ENCODE measurements around the gene SNAP29.
"Not testable (repeated sequence)": the region's sequence is repeated elsewhere in the genome, so short reads cannot be mapped to it uniquely, and the experiment has no call there.

Gene SNAP29

GRCh38 chr22:20931126-20931654, 72.4 kb downstream of the SNAP29 start:
- H3K27ac ChIP-seq: no peak overlapping the region
- TF ChIP-seq, protein P1, sequence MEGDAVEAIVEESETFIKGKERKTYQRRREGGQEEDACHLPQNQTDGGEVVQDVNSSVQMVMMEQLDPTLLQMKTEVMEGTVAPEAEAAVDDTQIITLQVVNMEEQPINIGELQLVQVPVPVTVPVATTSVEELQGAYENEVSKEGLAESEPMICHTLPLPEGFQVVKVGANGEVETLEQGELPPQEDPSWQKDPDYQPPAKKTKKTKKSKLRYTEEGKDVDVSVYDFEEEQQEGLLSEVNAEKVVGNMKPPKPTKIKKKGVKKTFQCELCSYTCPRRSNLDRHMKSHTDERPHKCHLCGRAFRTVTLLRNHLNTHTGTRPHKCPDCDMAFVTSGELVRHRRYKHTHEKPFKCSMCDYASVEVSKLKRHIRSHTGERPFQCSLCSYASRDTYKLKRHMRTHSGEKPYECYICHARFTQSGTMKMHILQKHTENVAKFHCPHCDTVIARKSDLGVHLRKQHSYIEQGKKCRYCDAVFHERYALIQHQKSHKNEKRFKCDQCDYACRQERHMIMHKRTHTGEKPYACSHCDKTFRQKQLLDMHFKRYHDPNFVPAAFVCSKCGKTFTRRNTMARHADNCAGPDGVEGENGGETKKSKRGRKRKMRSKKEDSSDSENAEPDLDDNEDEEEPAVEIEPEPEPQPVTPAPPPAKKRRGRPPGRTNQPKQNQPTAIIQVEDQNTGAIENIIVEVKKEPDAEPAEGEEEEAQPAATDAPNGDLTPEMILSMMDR (IDR thresholded peaks at IDR 0.05): no peak
- TF ChIP-seq ZFX (IDR thresholded peaks at IDR 0.05; ENCODE audit: borderline replicate concordance): no peak

- no peak for TF ChIP-seq ZFX (IDR thresholded peaks at IDR 0.05; ENCODE audit: borderline replicate concordance)
- TF ChIP-seq, protein P1 (IDR thresholded peaks at IDR 0.05): no peak
- no peak overlapping the region for H3K27ac ChIP-seq
Observed at GRCh38 chr22:20933910-20934309, 75.1 kb downstream of the SNAP29 start.

DNA sequence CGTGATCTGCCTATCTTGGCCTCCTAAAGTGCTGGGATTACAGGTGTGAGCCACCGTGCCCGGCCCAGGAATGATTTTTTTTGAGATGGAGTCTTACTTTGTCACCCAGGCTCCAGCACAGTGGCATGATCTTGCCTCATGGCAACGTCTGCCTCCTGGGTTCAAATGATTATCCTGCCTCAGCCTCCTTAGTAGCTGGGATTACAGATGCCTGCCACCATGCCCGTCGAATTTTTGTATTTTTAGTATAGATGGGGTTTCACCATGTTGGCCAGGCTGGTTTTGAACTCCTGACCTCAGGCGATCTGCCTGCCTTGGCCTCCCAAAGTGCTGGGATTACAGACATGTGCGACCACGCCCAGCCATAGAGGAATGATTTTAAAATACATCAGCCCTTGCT, 76.2 kb downstream of the SNAP29 start:
- not testable (repeated sequence) for H3K27ac ChIP-seq

DNA sequence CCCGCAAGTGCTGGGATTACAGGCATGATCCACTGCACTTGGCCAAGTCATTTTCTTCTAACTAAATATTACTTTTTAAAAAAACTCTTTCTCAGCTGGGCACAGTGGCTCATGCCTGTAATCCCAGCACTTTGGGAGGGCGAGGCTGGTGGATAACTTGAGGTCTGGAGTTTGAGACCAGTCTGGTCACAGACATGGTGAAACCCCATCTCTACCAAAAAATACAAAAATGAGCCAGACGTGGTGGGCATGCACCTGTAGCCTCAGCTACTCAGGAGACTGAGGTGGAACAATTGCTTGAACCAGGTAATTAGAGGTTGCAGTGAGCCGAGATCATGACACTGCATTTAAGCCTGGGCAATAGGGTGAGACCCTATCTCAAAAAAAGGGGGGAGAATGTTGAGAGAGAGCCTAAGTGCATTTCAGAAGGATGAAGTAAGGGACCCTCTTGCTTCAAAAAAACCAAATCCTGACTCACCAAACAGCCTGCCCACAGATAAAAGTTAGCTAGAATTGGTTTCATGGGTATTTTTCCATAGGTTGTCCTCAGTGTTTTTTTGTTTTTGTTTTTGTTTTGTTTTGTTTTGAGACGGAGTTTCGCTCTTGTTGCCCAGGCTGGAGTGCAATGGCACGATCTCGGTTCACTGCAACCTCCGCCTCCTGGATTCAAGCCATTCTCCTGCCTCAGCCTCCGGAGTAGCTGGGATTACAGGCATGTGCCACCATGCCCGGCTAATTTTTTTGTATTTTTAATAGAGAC, 77.2 kb downstream of the SNAP29 start:
- H3K27ac ChIP-seq: not testable (repeated sequence)

DNA sequence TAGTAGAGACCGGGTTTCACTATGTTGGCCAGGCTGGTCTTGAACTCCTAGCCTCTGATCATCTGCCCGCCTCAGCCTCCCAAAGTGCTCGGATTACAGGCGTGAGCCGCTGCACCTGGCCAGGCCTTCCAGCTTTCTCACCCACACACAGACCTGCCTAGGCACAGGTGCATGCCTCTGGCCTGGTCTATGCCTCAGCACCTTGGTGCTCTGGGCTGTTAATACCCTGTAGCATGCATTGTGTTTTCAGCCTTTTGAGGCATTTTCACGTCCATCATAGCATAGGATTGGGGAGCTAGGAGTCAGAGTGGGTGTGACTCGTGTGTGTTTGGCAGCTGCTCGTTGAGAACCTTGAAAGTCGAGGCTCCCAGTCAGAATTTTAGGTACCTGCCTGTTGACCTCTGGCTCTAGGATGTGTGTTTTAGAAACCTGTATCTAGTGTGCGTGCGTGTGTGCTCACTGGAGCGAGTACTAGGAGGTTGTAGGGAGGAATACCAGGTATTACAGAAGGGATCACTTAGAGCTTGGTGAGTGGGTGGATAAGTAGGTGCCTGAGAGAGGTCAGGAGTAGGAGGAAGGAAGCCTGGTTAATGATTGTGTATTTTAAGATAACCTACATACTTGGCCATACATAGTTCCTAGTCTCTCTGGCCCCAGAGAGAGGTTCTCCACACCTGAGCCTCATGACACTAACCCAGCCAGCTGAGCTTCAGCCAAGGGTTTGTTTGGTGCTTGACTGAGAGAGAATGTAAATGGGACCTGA, 78.4 kb downstream of the SNAP29 start:
- H3K27ac ChIP-seq: 0 out of 2 replicates have a peak overlapping the region, but pooled peaks have one; percentile 25
- TF ChIP-seq, protein P1 (IDR thresholded peaks at IDR 0.05): no peak
- no peak for TF ChIP-seq ZFX (IDR thresholded peaks at IDR 0.05; ENCODE audit: borderline replicate concordance)

- TF ChIP-seq, protein P1 (IDR thresholded peaks at IDR 0.05): no peak
- no peak for TF ChIP-seq ZFX (IDR thresholded peaks at IDR 0.05; ENCODE audit: borderline replicate concordance)
- H3K27ac ChIP-seq: 0 out of 2 replicates have a peak overlapping the region, but pooled peaks have one; percentile 25
Observed at GRCh38 chr22:20937794-20938671, 79.2 kb downstream of the SNAP29 start.

DNA sequence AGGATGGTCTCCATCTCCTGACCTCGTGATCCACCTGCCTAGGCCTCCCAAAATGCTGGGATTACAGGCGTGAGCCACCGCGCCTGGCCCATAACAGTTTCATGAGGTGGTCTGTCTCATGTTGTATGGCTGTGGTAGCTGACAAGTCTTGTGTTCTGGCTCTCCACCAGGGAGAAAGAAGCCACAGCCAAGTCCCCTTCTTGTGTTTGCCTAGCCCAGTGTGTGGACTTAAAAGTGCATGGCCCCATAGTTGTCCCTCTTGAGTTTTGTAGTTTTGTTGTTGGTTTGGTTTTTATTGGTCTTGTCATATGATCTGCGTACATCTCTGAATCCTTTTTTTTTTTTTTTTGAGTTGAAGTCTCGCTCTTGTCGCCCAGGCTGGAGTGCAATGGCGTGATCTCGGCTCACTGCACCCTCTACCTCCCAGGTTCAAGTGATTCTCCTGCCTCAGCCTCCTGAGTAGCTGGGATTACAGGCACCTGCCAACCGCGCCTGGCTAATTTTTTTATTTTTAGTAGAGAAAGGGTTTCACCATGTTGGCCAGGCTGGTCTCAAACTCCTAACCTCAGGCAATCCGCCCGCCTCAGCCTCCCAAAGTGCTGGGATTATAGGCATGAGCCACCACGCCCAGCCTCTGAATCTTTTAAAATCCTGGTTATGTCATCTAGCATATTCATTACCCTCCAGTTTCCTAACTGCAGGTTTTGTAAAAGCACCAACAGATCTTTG, 80.8 kb downstream of the SNAP29 start:
- H3K27ac ChIP-seq: not testable (repeated sequence)

DNA sequence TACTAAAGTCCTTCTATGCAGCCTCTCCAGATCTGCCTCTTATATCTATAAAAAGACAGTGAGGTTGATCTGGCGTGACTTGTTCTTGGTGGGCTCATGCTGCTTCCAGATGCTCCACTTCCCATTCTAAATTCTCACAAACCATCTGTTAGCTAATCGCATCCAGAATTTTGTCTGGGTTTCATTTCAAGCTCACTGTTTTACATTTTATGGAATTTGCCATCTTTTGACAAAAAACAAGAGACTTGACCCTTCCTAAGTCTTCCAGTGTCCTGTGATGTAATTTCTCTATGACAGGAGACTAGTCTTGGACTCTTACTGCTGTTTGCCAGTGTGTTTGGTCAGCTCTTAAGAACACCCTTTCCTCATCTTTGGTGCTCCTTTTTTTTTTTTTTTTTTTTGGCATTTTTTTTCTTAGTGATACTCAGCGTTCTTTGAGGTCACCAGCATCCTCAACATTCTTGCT, 81.4 kb downstream of the SNAP29 start:
- TF ChIP-seq, protein P1 (IDR thresholded peaks at IDR 0.05): no peak
- TF ChIP-seq ZFX (IDR thresholded peaks at IDR 0.05; ENCODE audit: borderline replicate concordance): no peak

More for the DNA sequence above, 81.4 kb downstream of the SNAP29 start:
- H3K27ac ChIP-seq: no peak overlapping the region
